ENCODE measurements around the gene SERPINI2.
"Not testable (repeated sequence)": the region's sequence is repeated elsewhere in the genome, so short reads cannot be mapped to it uniquely, and the experiment has no call there.

Gene SERPINI2

GRCh38 chr3:167451282-167451681 lies 22.6 kb downstream of the SERPINI2 start:
- no peak overlapping the region for H3K4me3 ChIP-seq (replicated peaks in 1 of 2; ENCODE audit: low read depth in 2 of 2, low read length in 2 of 2)
- no peak for DNase-seq (ENCODE audit: low read depth in 2 of 2)
- no peak for TF ChIP-seq CTCF (IDR thresholded peaks at IDR 0.05; ENCODE audit: low read depth, low read length)

GRCh38 chr3:167450675-167451074 lies 23.2 kb downstream of the SERPINI2 start:
- no peak for DNase-seq (ENCODE audit: low read depth in 2 of 2)
- no peak for TF ChIP-seq CTCF (IDR thresholded peaks at IDR 0.05; ENCODE audit: low read depth, low read length)
- no peak overlapping the region for H3K4me3 ChIP-seq (replicated peaks in 1 of 2; ENCODE audit: low read depth in 2 of 2, low read length in 2 of 2)

- DNase-seq (ENCODE audit: low read depth in 2 of 2), result no peak
- no peak for TF ChIP-seq CTCF (IDR thresholded peaks at IDR 0.05; ENCODE audit: low read depth, low read length)
- H3K4me3 ChIP-seq (replicated peaks in 1 of 2; ENCODE audit: low read depth in 2 of 2, low read length in 2 of 2), result no peak overlapping the region
Measured at GRCh38 chr3:167450195-167450594, 23.6 kb downstream of the SERPINI2 start.

GRCh38 chr3:167445491-167445890 lies 28.4 kb downstream of the SERPINI2 start:
- no peak for TF ChIP-seq CTCF (IDR thresholded peaks at IDR 0.05; ENCODE audit: low read depth, low read length)
- no peak for DNase-seq (ENCODE audit: low read depth in 2 of 2)
- H3K4me3 ChIP-seq (replicated peaks in 1 of 2; ENCODE audit: low read depth in 2 of 2, low read length in 2 of 2), result no peak overlapping the region

- TF ChIP-seq CTCF (IDR thresholded peaks at IDR 0.05; ENCODE audit: low read depth, low read length), result no peak
- no peak for DNase-seq (ENCODE audit: low read depth in 2 of 2)
- no peak overlapping the region for H3K4me3 ChIP-seq (replicated peaks in 1 of 2; ENCODE audit: low read depth in 2 of 2, low read length in 2 of 2)
Measured at GRCh38 chr3:167441256-167441655, 32.6 kb downstream of the SERPINI2 start.

- H3K4me3 ChIP-seq (replicated peaks in 1 of 2; ENCODE audit: low read depth in 2 of 2, low read length in 2 of 2), result no peak overlapping the region
- TF ChIP-seq CTCF (IDR thresholded peaks at IDR 0.05; ENCODE audit: low read depth, low read length), result no peak
- DNase-seq (ENCODE audit: low read depth in 2 of 2), result no peak
Measured at GRCh38 chr3:167437428-167438139, 36.3 kb downstream of the SERPINI2 start.

- not testable (repeated sequence) for DNase-seq (ENCODE audit: low read depth in 2 of 2); H3K4me3 ChIP-seq (replicated peaks in 1 of 2; ENCODE audit: low read depth in 2 of 2, low read length in 2 of 2)
Measured at GRCh38 chr3:167426962-167427361, 46.9 kb downstream of the SERPINI2 start.

- DNase-seq (ENCODE audit: low read depth in 2 of 2); H3K4me3 ChIP-seq (replicated peaks in 1 of 2; ENCODE audit: low read depth in 2 of 2, low read length in 2 of 2): not testable (repeated sequence)
Measured at GRCh38 chr3:167422396-167422795, 51.4 kb downstream of the SERPINI2 start.

All from cardiac fibroblast (primary cell).